PC-3 (cell line): ENCODE results near the gene CFAP99. TPM values are rescaled to one million over a fixed set of nuclear protein-coding genes. Genes with fewer than 3 reads are reported as not detected.

Source experiments
- ATAC-seq: fragments of 200-7000 bp; cut with Tn5 transposase; 2 replicates; pipeline ENCODE4 v1.9.1; 2020; ENCODE audit warnings: mild to moderate bottlenecking, moderate library complexity
- BruUV-seq: library from RNA; stranded (reverse); fragments of 400-500 nt; replicated peaks from 2 replicates; lab custom pipeline; 2021; lab: Mats Ljungman, UMichigan
- CTCF ChIA-PET: fragments of 300-600 bp; sonication (Branson Sonifier 250); formaldehyde crosslinking; loops from one replicate; lab custom pipeline; 2022; ENCODE audit warnings: antibody characterized with exemption; lab: Charles Lee
- POLR2A ChIA-PET: fragments of 300-600 bp; sonication (Branson Sonifier 250); formaldehyde crosslinking; loops from one replicate; lab custom pipeline; 2022; ENCODE audit warnings: antibody characterized with exemption; ENCODE audit not compliant: unreplicated experiment; lab: Charles Lee
- DNase-seq: peaks from one replicate; pipeline ENCODE4 v3.0.0-alpha.2; 2015
- H2AFZ ChIP-seq: fragments of 300-600 bp; sonication (generic); 2 replicates; pipeline ENCODE4 v1.6.0; 2016; ENCODE audit warnings: antibody characterized with exemption, low read length
- H3F3A ChIP-seq: fragments of 300-600 bp; sonication (generic); one replicate; pipeline ENCODE4 v1.6.0; 2017; ENCODE audit warnings: antibody characterized with exemption, low read length, control low read depth, mild to moderate bottlenecking; ENCODE audit not compliant: unreplicated experiment
- H3K27ac ChIP-seq: fragments of 300-600 bp; sonication (generic); 2 replicates; pipeline ENCODE4 v1.5.1; 2016; ENCODE audit warnings: mild to moderate bottlenecking, low read length
- H3K27me3 ChIP-seq: fragments of 300-600 bp; sonication (generic); 2 replicates; pipeline ENCODE4 v1.6.1; 2016; ENCODE audit warnings: low read length, mixed read lengths
- H3K36me3 ChIP-seq: fragments of 300-600 bp; sonication (generic); 2 replicates; pipeline ENCODE4 v1.6.1; 2016; ENCODE audit warnings: low read depth, mixed run types, low read length, mixed read lengths
- H3K4me1 ChIP-seq: fragments of 300-600 bp; sonication (generic); 2 replicates; pipeline ENCODE4 v1.5.1; 2016; ENCODE audit warnings: low read length; ENCODE audit not compliant: insufficient read depth
- H3K4me2 ChIP-seq: fragments of 300-600 bp; sonication (generic); 2 replicates; pipeline ENCODE4 v1.6.0; 2016; ENCODE audit warnings: low read length
- H3K4me3 ChIP-seq: fragments of 300-600 bp; sonication (generic); 2 replicates; pipeline ENCODE4 v1.5.1; 2016; ENCODE audit warnings: mild to moderate bottlenecking, low read length, mixed read lengths
- H3K79me2 ChIP-seq: fragments of 300-600 bp; sonication (generic); 2 replicates; pipeline ENCODE4 v1.6.1; 2017; ENCODE audit warnings: low read length, mixed read lengths
- H3K9ac ChIP-seq: fragments of 300-600 bp; sonication (generic); 2 replicates; pipeline ENCODE4 v1.6.0; 2016; ENCODE audit warnings: mild to moderate bottlenecking, low read length
- H3K9me2 ChIP-seq: fragments of 300-600 bp; sonication (generic); replicated peaks from 2 replicates; pipeline ENCODE4 v1.6.1; 2016; ENCODE audit warnings: mixed run types, low read length, mixed read lengths
- H3K9me3 ChIP-seq: fragments of 300-600 bp; sonication (generic); 2 replicates; pipeline ENCODE4 v1.6.1; 2016; ENCODE audit warnings: low read length, mixed read lengths
- H4K20me1 ChIP-seq: fragments of 300-600 bp; sonication (generic); 2 replicates; pipeline ENCODE4 v1.6.1; 2016; ENCODE audit warnings: low read length, mixed read lengths
- CTCF ChIP-seq: fragments of 300-600 bp; sonication (generic); conservative IDR thresholded peaks from 2 replicates; pipeline ENCODE4 v1.5.1; 2017; ENCODE audit warnings: antibody characterized with exemption, low read depth, mild to moderate bottlenecking, low read length
- EZH2 ChIP-seq: fragments of 300-600 bp; sonication (generic); IDR thresholded peaks from one replicate; pipeline ENCODE4 v1.6.1; 2017; ENCODE audit warnings: antibody characterized with exemption, mild to moderate bottlenecking, low read length; ENCODE audit not compliant: unreplicated experiment
- EZH2phosphoT487 ChIP-seq: fragments of 300-600 bp; sonication (generic); IDR thresholded peaks from 2 replicates; pipeline ENCODE4 v1.6.1; 2018; ENCODE audit warnings: mild to moderate bottlenecking, antibody characterized with exemption, low read length, borderline replicate concordance
- intact Hi-C: fragments of 100-400 bp; cut with micrococcal nuclease; formaldehyde crosslinking; loops from 2 replicates; pipeline ENCODE4 v1.9.0; 2023
- total RNA-seq: library from RNA; depleted of rRNA; stranded (reverse); fragments of >200 nt; gene quantifications from 2 replicates; pipeline ENCODE4 v1.2.3, GENCODE V29; 2014

Gene CFAP99
- total RNA-seq, 1 experiment from 2014 or later = not detected

GRCh38 chr4:2497931-2498330 is 79.2 kb downstream of the CFAP99 start:
- H3K4me3 ChIP-seq = no peak overlapping the region
- H4K20me1 ChIP-seq = peaks cover 8% of the 10 kb centered on the region; the same call in 1 of the 2 replicates
- CTCF ChIA-PET = no interaction called here
- BruUV-seq = no TSS peak
- H3K27ac ChIP-seq = no peak overlapping the region
- no peak overlapping the region for H3K9ac ChIP-seq
- no peaks in the 10 kb centered on the region for H3K9me2 ChIP-seq
- intact Hi-C loops = no loop called here
- no peak for TF ChIP-seq CTCF
- TF ChIP-seq EZH2phosphoT487 = no peak
- no peak for TF ChIP-seq EZH2
- H3K9me3 ChIP-seq = no peaks in the 10 kb centered on the region
- no peak overlapping the region for H2AFZ ChIP-seq
- DNase-seq = no peak
- no peak overlapping the region for H3K4me2 ChIP-seq
- peaks cover 10% of the 10 kb centered on the region for H3K79me2 ChIP-seq
- H3F3A ChIP-seq = no peaks in the 10 kb centered on the region
- H3K36me3 ChIP-seq = peaks cover 34% of the 10 kb centered on the region; the same call in 1 of the 2 replicates
- ATAC-seq = no peak
- POLR2A ChIA-PET = no interaction called here
- H3K4me1 ChIP-seq = no peaks in the 10 kb centered on the region
- H3K27me3 ChIP-seq = no peaks in the 10 kb centered on the region

- Histone ChIP-seq H3K27ac (no peak overlapping the region), H3K4me2 (no peak overlapping the region), H3K79me2 (peaks cover 6% of the 10 kb centered on the region; the same call in 1 of the 2 replicates), H3K9ac (no peak overlapping the region), H3K4me1 (no peaks in the 10 kb centered on the region), H4K20me1 (no peaks in the 10 kb centered on the region; the same call in 1 of the 2 replicates), H3K9me2 (no peaks in the 10 kb centered on the region), H3K9me3 (no peaks in the 10 kb centered on the region), H3K4me3 (no peak overlapping the region), H3K36me3 (peaks cover 34% of the 10 kb centered on the region; the same call in 1 of the 2 replicates), H2AFZ (no peak overlapping the region), H3K27me3 (no peaks in the 10 kb centered on the region), H3F3A (no peaks in the 10 kb centered on the region)
- DNase-seq (no peak), ATAC-seq (no peak)
- ChIA-PET CTCF (no interaction called here), POLR2A (no interaction called here)
- intact Hi-C loops = no loop called here
- BruUV-seq = no TSS peak
- TF ChIP-seq EZH2 (no peak), CTCF (no peak), EZH2phosphoT487 (no peak)
Observed at GRCh38 chr4:2500547-2500946, 81.8 kb downstream of the CFAP99 start.

- H3K36me3 ChIP-seq = peaks cover 34% of the 10 kb centered on the region; the same call in 1 of the 2 replicates
- BruUV-seq = no TSS peak
- POLR2A ChIA-PET = no interaction called here
Observed at GRCh38 chr4:2501034-2501594, 82.4 kb downstream of the CFAP99 start.

More at GRCh38 chr4:2501034-2501594, 82.4 kb downstream of the CFAP99 start:
- H2AFZ ChIP-seq = no peak overlapping the region
- no peak overlapping the region for H3K4me3 ChIP-seq
- intact Hi-C loops = no loop called here
- H3K9ac ChIP-seq = no peak overlapping the region
- no peaks in the 10 kb centered on the region for H3K9me2 ChIP-seq
- TF ChIP-seq EZH2phosphoT487 (no peak), CTCF (no peak), EZH2 (no peak)
- H4K20me1 ChIP-seq = no peaks in the 10 kb centered on the region; the same call in 1 of the 2 replicates
- no peak overlapping the region for H3K27ac ChIP-seq
- no peaks in the 10 kb centered on the region for H3K9me3 ChIP-seq
- CTCF ChIA-PET = no interaction called here
- DNase-seq (no peak), ATAC-seq (no peak)
- no peak overlapping the region for H3K4me2 ChIP-seq
- no peaks in the 10 kb centered on the region for H3K27me3 ChIP-seq
- no peaks in the 10 kb centered on the region for H3K4me1 ChIP-seq
- H3F3A ChIP-seq = no peaks in the 10 kb centered on the region
- peaks cover 6% of the 10 kb centered on the region; the same call in 1 of the 2 replicates for H3K79me2 ChIP-seq
